ENCODE results near the gene PEMT.

Gene PEMT

GRCh38 chr17:17546399-17547185, 44.9 kb downstream of the PEMT start:
- H3K4me3 ChIP-seq (ENCODE audit: low read depth, low read length): no peak overlapping the region
- CTCF ChIA-PET: interaction anchor here (0.6 kb wide), 1 partner anchor 40 kb away, joined by 3 read pairs; no protein-coding TSS in a partner anchor
- no peaks in the 10 kb centered on the region for H3K4me1 ChIP-seq (ENCODE audit: control insufficient read depth, insufficient read depth, low read length)
- no peaks in the 10 kb centered on the region for H3K36me3 ChIP-seq (ENCODE audit: control insufficient read depth in 2 of 2, insufficient read depth in 1 of 2, low read length in 2 of 2)
- no peak overlapping the region for H3K27ac ChIP-seq (ENCODE audit: extremely low read depth, low read depth, low read length)
- POLR2A ChIA-PET: no interaction called here
- H3K9me3 ChIP-seq (ENCODE audit: control insufficient read depth, insufficient read depth, low read depth, low read length): no peaks in the 10 kb centered on the region
- TF ChIP-seq ZNF37A (tag by site-specific recombination; IDR thresholded peaks at IDR 0.05): no peak
- TF ChIP-seq, protein P1, sequence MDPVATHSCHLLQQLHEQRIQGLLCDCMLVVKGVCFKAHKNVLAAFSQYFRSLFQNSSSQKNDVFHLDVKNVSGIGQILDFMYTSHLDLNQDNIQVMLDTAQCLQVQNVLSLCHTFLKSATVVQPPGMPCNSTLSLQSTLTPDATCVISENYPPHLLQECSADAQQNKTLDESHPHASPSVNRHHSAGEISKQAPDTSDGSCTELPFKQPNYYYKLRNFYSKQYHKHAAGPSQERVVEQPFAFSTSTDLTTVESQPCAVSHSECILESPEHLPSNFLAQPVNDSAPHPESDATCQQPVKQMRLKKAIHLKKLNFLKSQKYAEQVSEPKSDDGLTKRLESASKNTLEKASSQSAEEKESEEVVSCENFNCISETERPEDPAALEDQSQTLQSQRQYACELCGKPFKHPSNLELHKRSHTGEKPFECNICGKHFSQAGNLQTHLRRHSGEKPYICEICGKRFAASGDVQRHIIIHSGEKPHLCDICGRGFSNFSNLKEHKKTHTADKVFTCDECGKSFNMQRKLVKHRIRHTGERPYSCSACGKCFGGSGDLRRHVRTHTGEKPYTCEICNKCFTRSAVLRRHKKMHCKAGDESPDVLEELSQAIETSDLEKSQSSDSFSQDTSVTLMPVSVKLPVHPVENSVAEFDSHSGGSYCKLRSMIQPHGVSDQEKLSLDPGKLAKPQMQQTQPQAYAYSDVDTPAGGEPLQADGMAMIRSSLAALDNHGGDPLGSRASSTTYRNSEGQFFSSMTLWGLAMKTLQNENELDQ (tag by site-specific recombination; IDR thresholded peaks at IDR 0.05; ENCODE audit: low read depth): no peak
- TF ChIP-seq, protein P2, sequence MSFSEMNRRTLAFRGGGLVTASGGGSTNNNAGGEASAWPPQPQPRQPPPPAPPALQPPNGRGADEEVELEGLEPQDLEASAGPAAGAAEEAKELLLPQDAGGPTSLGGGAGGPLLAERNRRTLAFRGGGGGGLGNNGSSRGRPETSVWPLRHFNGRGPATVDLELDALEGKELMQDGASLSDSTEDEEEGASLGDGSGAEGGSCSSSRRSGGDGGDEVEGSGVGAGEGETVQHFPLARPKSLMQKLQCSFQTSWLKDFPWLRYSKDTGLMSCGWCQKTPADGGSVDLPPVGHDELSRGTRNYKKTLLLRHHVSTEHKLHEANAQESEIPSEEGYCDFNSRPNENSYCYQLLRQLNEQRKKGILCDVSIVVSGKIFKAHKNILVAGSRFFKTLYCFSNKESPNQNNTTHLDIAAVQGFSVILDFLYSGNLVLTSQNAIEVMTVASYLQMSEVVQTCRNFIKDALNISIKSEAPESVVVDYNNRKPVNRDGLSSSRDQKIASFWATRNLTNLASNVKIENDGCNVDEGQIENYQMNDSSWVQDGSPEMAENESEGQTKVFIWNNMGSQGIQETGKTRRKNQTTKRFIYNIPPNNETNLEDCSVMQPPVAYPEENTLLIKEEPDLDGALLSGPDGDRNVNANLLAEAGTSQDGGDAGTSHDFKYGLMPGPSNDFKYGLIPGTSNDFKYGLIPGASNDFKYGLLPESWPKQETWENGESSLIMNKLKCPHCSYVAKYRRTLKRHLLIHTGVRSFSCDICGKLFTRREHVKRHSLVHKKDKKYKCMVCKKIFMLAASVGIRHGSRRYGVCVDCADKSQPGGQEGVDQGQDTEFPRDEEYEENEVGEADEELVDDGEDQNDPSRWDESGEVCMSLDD (tag by site-specific recombination; IDR thresholded peaks at IDR 0.05): no peak
- TF ChIP-seq KLF1 (tag by site-specific recombination; IDR thresholded peaks at IDR 0.05): no peak

GRCh38 chr17:17545984-17546383, 45.5 kb downstream of the PEMT start:
- TF ChIP-seq ZBTB20 (tag by site-specific recombination; IDR thresholded peaks at IDR 0.05) (no peak), ZFP3 (tag by site-specific recombination; IDR thresholded peaks at IDR 0.05; ENCODE audit: low read depth) (no peak), ZNF544 (tag by site-specific recombination; IDR thresholded peaks at IDR 0.05) (no peak), ZNF449 (tag by site-specific recombination; IDR thresholded peaks at IDR 0.05) (no peak), ZNF10 (tag by site-specific recombination; IDR thresholded peaks at IDR 0.05) (no peak), ZNF132 (tag by site-specific recombination; IDR thresholded peaks at IDR 0.05; ENCODE audit: borderline replicate concordance) (no peak), ZBTB26 (tag by site-specific recombination; optimal IDR thresholded peaks at IDR 0.05) (no peak), PATZ1 (tag by site-specific recombination; IDR thresholded peaks at IDR 0.05) (no peak), ZBTB8A (tag by site-specific recombination; IDR thresholded peaks at IDR 0.05) (no peak), ZNF433 (tag by site-specific recombination; IDR thresholded peaks at IDR 0.05; ENCODE audit: low read depth) (no peak), ZNF510 (tag by site-specific recombination; IDR thresholded peaks at IDR 0.05; ENCODE audit: insufficient replicate concordance) (no peak)
- TF ChIP-seq, protein P3, sequence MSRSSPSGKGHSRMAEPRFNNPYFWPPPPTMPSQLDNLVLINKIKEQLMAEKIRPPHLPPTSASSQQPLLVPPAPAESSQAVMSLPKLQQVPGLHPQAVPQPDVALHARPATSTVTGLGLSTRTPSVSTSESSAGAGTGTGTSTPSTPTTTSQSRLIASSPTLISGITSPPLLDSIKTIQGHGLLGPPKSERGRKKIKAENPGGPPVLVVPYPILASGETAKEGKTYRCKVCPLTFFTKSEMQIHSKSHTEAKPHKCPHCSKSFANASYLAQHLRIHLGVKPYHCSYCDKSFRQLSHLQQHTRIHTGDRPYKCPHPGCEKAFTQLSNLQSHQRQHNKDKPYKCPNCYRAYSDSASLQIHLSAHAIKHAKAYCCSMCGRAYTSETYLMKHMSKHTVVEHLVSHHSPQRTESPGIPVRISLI (tag by site-specific recombination; IDR thresholded peaks at IDR 0.05): no peak
- Histone ChIP-seq H3K36me3 (ENCODE audit: control insufficient read depth in 2 of 2, insufficient read depth in 1 of 2, low read length in 2 of 2) (no peaks in the 10 kb centered on the region), H3K4me1 (ENCODE audit: control insufficient read depth, insufficient read depth, low read length) (no peaks in the 10 kb centered on the region), H3K27ac (ENCODE audit: extremely low read depth, low read depth, low read length) (no peak overlapping the region), H3K4me3 (ENCODE audit: low read depth, low read length) (no peak overlapping the region), H3K9me3 (ENCODE audit: control insufficient read depth, insufficient read depth, low read depth, low read length) (no peaks in the 10 kb centered on the region)
- ChIA-PET CTCF (interaction anchor here (0.6 kb wide), 1 partner anchor 41 kb away, joined by 3 read pairs; no protein-coding TSS in a partner anchor), POLR2A (no interaction called here)

Data from HEK293 (cell line).